ENCODE measurements around the gene RAD51B.

RAD51B gene

DNA sequence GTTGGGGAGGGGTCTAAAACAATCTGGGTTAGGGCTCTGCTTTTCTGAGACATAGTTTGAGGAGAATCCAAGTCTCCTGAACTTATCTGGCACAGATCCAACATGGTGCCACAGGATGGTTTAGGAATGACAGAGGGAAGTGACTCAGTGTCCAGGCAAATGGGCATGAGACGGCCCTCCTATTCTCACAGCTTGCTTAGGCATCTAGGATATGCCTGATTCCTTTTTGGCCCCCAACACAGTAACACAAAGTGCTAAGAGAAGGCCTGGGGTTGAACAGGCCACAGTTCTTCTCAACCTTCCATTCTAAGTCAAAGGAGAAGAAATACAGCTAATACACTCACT is 855.6 kb downstream of the RAD51B start:
- TF ChIP-seq, protein P1, sequence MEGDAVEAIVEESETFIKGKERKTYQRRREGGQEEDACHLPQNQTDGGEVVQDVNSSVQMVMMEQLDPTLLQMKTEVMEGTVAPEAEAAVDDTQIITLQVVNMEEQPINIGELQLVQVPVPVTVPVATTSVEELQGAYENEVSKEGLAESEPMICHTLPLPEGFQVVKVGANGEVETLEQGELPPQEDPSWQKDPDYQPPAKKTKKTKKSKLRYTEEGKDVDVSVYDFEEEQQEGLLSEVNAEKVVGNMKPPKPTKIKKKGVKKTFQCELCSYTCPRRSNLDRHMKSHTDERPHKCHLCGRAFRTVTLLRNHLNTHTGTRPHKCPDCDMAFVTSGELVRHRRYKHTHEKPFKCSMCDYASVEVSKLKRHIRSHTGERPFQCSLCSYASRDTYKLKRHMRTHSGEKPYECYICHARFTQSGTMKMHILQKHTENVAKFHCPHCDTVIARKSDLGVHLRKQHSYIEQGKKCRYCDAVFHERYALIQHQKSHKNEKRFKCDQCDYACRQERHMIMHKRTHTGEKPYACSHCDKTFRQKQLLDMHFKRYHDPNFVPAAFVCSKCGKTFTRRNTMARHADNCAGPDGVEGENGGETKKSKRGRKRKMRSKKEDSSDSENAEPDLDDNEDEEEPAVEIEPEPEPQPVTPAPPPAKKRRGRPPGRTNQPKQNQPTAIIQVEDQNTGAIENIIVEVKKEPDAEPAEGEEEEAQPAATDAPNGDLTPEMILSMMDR (IDR thresholded peaks at IDR 0.05; ENCODE audit: insufficient read depth, missing control alignments): no peak
- DNase-seq (ENCODE audit: insufficient read length, low spot score) (no peak), FAIRE-seq (no peak)

DNA sequence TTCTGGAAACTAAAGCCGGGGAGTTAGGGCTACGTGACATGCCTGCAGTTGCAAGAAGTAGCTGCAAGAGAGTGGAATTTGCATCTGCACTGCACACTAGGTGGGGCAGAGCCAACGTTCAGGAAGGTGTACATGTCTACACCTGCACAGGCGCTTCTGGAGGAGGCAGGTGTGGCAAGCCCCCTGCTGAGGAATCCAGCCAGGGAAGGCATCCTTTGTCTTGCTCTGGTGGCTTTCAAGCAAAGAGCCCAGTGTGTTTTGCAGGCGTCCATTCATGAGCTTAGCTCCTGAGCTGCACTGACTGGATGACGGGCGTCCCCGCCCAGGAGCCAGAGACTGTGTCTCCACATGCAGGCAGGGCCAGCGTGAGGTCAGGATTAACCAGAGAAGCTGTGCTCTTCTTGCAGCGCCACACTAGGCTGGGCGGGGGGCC is 856.9 kb downstream of the RAD51B start:
- DNase-seq (ENCODE audit: insufficient read length, low spot score): no peak
- no peak for FAIRE-seq
- TF ChIP-seq, protein P1 (IDR thresholded peaks at IDR 0.05; ENCODE audit: insufficient read depth, missing control alignments): no peak

DNA sequence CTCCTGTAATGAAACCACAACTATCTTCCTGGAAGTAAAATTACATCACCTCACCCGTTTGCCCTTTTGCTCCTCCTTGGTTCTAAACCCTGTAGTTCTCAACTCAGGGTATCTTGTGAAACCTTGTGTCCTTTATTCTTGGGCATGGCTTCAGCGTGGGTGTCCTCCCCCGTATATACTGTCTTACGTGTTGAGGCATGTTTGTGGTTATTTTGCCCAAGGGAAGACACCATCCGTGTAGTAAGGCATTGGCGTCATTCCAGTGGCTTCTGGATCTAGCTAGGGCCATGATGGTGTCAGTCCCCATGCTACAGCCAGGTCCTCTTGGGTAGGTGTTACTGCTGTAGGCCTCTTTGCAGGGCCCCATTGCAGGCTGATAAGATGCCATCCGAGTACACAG is 857.9 kb downstream of the RAD51B start:
- FAIRE-seq (no peak), DNase-seq (ENCODE audit: insufficient read length, low spot score) (no peak)
- TF ChIP-seq, protein P1 (IDR thresholded peaks at IDR 0.05; ENCODE audit: insufficient read depth, missing control alignments): no peak

DNA sequence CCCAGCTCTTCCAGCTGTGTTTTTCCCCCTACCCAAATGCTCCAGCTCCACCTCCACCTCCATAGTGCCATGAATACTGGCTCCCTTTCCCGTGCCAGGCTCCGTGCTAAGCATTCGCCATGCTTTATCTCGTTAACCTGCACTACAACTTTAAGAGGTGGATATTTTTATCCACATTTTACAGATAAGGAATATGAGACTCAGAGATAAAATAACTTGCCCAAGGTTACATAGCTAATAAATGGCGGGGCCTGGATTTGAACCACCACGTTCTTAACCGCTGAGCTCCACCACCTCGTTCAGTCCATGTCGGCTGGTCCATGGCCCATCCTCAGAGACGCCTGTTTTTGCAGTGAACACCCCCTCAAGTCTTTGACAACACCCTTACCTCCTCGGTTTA is 858.3 kb downstream of the RAD51B start:
- TF ChIP-seq, protein P1 (IDR thresholded peaks at IDR 0.05; ENCODE audit: insufficient read depth, missing control alignments): no peak
- FAIRE-seq (no peak), DNase-seq (ENCODE audit: insufficient read length, low spot score) (no peak)

DNA sequence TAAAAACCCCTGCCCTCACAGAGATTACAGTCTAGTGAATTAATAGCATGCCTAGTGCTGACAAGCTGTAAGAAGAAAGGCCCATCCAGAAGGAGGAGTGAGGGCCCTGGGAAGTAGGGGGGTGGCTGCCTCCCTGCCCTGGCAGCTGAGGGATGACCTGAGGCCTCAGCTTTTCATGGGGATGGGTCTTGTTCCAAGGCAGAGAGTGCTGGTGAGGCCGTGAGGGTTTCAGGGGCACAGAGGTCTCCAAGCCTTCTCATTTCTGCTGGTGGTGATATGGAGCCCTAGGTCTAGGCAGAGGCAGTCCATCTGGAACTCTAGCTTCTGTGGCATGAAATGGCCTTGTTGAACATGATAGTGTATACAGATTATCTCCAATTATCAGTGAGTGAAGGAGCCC is 858.9 kb downstream of the RAD51B start:
- no peak for FAIRE-seq
- TF ChIP-seq, protein P1 (IDR thresholded peaks at IDR 0.05; ENCODE audit: insufficient read depth, missing control alignments): no peak
- no peak for DNase-seq (ENCODE audit: insufficient read length, low spot score)

DNA sequence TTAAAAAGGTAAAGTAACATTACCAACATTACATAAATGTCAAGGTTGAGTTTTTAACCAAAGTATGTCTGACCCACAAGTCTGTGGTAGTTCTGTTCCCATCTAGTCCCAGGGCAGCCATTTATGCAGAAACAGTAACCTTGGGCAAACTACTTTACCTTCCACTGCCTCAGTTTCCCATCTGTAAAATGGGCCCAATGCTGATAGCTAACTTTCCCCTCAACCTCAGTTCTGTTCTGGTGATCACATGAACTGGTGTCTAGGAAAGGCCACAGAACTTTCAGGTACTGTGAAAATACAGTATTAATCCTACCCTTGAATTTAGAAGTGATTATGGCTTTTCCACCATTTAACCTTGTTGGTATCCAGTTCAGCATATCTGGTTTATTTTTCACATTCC is 859.7 kb downstream of the RAD51B start:
- TF ChIP-seq, protein P1 (IDR thresholded peaks at IDR 0.05; ENCODE audit: insufficient read depth, missing control alignments): no peak
- DNase-seq (ENCODE audit: insufficient read length, low spot score) (no peak), FAIRE-seq (no peak)

DNA sequence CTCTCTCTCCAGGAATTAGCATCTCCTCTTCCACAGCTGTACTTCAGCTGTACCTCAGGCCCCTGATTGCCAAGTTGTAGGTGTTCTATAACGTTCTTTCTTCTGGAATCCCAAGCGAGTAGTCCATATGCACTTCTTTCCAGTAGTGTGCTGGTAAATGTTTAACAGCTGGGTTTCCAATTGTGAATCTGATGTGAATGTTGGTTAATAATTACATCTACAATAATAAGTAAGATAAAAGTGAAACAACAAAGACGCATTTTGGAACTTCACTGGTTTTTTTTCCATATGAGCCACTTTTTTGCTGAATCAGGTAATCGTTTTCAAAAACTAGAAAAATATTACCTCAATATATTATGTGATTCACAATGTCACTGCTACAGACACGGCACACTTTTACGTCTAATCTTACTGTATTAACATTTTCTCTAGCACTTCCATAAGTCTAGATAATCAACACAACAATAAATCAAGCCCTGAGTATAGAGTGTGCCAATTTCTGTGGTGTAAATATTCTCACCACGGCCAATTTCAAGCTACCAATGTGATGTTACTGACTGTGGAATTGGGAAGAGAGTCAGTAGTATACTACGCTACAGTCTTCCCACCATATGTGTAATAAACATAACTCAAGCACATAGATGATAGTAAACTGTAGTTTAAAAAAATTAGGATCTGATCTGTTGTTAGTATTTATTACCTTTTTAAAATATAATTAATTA is 860.3 kb downstream of the RAD51B start:
- FAIRE-seq: no peak
- no peak for DNase-seq (ENCODE audit: insufficient read length, low spot score)
- TF ChIP-seq, protein P1 (IDR thresholded peaks at IDR 0.05; ENCODE audit: insufficient read depth, missing control alignments): no peak
